Measurements from ENCODE around the gene OR2K2. TPM values are rescaled to one million over a fixed set of nuclear protein-coding genes. Genes with fewer than 3 reads are reported as not detected.
A peak's percentile ranks its signal among the peaks of the same experiment; 100 is the strongest.
"Not testable (repeated sequence)": the region's sequence is repeated elsewhere in the genome, so short reads cannot be mapped to it uniquely, and the experiment has no call there.

The OR2K2 gene
- total RNA-seq, 1 donor from 2014 or later = 0.41 TPM

DNA sequence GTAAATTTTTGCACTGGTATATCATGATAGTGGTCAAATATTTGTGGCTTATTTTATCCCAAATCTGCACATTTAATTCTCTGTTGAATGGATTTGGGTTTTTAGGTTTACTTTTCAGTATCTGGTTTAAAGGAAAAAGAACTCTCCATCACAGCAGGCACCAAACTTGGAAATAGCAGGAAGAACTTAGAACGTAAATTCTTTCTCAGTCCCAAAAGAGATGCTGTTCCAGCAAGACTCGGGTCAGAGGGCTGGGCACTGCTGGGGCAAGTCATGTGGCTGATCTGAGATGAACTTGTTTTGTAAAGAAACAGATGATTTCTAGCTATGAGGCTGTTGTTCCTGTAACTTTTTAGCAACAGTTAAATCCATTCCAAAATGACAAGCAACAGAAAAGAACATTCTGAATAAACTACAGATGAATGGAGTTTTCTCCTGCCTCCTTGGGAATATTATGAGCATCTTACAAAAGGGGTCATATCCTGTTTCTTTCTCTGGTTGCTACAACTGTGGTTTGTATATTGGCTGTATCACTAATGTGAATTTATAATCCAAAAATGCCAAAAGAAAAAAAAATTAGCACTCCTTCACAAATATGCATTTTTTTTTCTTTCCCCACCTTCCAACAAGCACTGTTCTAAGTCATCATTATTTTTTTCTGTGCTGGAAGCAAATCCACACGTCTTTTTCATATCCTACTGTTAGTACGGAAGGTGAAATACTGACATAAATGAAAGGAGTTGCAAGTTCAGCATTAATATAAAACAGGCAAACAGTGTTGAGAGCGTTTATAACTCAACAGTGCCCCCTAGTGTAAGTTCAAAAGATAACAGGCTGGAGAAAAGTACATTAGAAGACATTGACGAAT, 31.1 kb downstream of the OR2K2 start:
- FAIRE-seq = peak; percentile 97

GRCh38 chr9:111298111-111298510, 31.9 kb downstream of the OR2K2 start:
- FAIRE-seq = peak; percentile 90
- DNase-seq (ENCODE audit: low spot score in 2 of 2) = no peak

More for the DNA sequence above, 31.1 kb downstream of the OR2K2 start:
- peak in 1 of 2 donors; percentile 18 for DNase-seq (ENCODE audit: low spot score in 2 of 2)

- no peak for DNase-seq (ENCODE audit: low spot score in 2 of 2)
- no peak for FAIRE-seq
These were observed 32.8 kb downstream of the OR2K2 start for GRCh38 chr9:111297066-111297824.

DNA sequence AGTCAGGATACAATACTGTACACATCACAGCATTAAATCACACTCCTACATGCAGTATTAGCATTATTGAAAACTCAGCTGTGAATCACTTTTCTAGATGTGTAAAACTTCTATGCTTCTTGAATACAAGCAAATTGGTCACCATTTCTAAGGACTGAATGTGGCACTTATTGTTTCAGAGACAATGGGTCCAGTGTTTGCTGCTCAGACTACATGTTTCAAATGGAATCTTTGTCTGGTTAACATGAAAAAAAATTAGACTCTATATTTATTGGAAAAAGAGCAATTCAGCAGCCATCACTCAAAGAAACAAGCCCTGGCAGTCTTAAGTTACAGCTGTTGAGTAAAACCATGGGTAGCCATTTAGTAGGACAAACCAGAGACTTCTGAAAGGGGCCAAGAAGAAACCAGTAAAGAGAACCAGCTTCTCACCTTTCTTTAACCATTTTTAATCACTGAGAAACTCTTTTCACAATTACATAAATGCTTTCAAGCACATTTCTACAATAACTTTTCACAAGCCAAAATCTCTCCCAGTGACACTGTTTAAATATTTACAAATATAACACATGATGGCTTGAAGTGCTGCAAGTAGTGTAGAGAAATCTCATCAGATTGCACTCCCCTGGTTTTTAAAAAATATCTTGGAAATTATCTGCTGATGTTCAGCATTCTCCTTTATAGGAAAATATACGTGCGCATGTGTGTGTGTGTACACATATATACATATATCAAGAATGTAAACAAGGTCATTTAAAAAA, 35.2 kb downstream of the OR2K2 start:
- peak; percentile 88 for FAIRE-seq
- peak in 1 of 2 donors; percentile 21 for DNase-seq (ENCODE audit: low spot score in 2 of 2)

DNA sequence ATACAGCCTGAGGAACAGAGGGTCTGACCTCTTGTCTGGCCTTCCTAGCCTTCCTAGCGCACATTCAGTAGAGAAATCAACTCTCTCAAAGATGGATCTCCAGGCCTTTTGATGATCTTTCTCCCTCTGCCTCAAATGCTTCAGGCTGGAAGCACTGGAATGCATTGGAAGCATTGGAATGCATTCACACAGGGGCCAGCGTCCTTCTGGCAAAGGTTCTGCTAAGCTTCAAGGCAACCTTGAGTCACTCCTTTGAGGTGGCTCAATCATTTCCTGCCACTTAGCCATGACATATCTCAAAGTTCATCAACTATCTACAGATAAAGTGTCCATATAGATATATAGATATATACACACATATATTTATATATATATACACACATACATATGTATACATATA, 42.9 kb downstream of the OR2K2 start:
- no peak for DNase-seq (ENCODE audit: low spot score in 2 of 2)
- no peak for FAIRE-seq

DNA sequence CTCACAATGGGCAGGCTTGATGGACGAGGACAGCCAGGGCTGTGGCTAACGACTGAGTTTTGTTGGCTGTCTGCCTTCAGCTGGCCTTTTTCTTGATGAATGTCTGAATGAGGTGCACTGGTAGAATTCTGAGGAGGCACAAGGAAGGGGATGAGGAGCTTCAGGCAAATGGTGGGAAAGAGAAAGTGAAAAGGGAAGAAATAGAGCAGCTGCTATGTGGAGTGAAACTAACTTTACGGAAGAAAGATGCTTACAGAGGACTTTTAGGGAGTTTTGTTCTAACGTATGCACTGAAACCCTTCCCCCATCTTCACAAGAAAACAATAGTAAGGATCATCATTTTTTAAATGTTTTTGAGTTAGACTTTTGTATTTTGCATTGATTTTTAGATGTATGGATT, 45.3 kb downstream of the OR2K2 start:
- FAIRE-seq = no peak
- no peak for DNase-seq (ENCODE audit: low spot score in 2 of 2)

DNA sequence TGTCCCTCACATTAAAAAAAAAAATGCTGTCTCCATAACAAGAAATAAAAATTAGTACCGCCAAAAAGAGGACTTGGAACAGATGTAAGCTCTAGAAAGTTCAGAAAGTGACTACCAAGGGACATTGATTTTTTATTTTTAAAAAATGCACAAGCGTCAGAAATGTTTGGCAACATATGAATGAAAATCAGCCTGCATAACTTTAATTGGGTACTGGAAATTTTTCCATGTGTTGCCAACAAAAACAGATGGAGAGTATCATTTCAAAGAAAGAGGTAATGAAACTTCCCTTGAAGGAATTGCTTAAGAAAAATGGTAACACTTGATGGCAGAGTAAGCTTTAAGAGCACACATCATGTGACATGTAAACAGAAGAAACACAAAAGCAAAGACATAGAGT, 47.2 kb downstream of the OR2K2 start:
- no peak for FAIRE-seq
- no peak for DNase-seq (ENCODE audit: low spot score in 2 of 2)

DNA sequence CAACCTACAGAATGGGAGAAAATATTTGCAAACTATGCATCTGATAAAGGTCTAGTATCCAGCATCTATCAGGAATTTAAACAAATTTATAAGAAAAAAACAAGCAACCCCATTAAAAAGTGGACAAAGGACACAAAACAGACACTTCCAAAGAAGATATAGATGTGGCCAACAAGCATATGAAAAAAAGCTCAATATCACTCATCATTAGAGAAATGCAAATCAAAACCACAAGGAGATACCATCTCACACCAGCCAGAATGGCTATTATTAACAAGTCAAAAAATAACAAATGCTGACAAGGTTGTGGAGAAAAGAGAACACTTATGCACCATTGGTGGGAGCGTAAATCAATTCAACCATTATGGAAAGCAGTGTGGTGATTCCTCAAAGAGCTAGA, 49.2 kb downstream of the OR2K2 start:
- not testable (repeated sequence) for FAIRE-seq; DNase-seq (ENCODE audit: low spot score in 2 of 2)

Other genes starting within 250 kb of the OR2K2 start
- 95.0 TPM for gene ECPAS, start 154.2 kb upstream of the OR2K2 start, total RNA-seq
- 37.1 TPM for gene ZNF483, start 195.0 kb upstream of the OR2K2 start, total RNA-seq